ENCODE measurements around the gene FOXF1. TPM values are rescaled to one million over a fixed set of nuclear protein-coding genes. Genes with fewer than 3 reads are reported as not detected.

The FOXF1 gene
- total and polyA plus RNA-seq, 2 experiments from 2014 or later: 2.6 to 4.4 TPM

GRCh38 chr16:86496262-86496928, 13.9 kb upstream of the FOXF1 start:
- H3K27ac ChIP-seq: no peak overlapping the region
- H3K27me3 ChIP-seq: peaks cover 100% of the 10 kb centered on the region
- peaks cover 14% of the 10 kb centered on the region for H3K4me1 ChIP-seq (ENCODE audit: low read depth)
- no peak for DNase-seq (ENCODE audit: low read depth in 1 of 2, low spot score in 1 of 2)
- H3K4me3 ChIP-seq: no peak overlapping the region
- no peaks in the 10 kb centered on the region for H3K9me3 ChIP-seq (ENCODE audit: low read depth)
- TF ChIP-seq CTCF (IDR thresholded peaks at IDR 0.05; ENCODE audit: low read depth, low read length): no peak
- no peaks in the 10 kb centered on the region for H3K36me3 ChIP-seq

- Histone ChIP-seq H3K9me3 (ENCODE audit: low read depth) (no peaks in the 10 kb centered on the region), H3K4me3 (peak overlapping the region; percentile 5), H3K27me3 (peaks cover 100% of the 10 kb centered on the region), H3K4me1 (ENCODE audit: low read depth) (peaks cover 14% of the 10 kb centered on the region), H3K36me3 (no peaks in the 10 kb centered on the region), H3K27ac (no peak overlapping the region)
- DNase-seq (ENCODE audit: low read depth in 1 of 2, low spot score in 1 of 2): no peak
- TF ChIP-seq CTCF (IDR thresholded peaks at IDR 0.05; ENCODE audit: low read depth, low read length): no peak
Measured at GRCh38 chr16:86496929-86497461, 13.3 kb upstream of the FOXF1 start.

- peak overlapping the region; percentile 5 for H3K4me3 ChIP-seq
Measured at GRCh38 chr16:86497551-86498021, 12.7 kb upstream of the FOXF1 start.

GRCh38 chr16:86498155-86498670, 12.1 kb upstream of the FOXF1 start:
- no peak for DNase-seq (ENCODE audit: low read depth in 1 of 2, low spot score in 1 of 2)
- H3K9me3 ChIP-seq (ENCODE audit: low read depth): no peaks in the 10 kb centered on the region
- H3K4me3 ChIP-seq: no peak overlapping the region
- H3K27ac ChIP-seq: no peak overlapping the region
- H3K4me1 ChIP-seq (ENCODE audit: low read depth): peaks cover 14% of the 10 kb centered on the region
- no peaks in the 10 kb centered on the region for H3K36me3 ChIP-seq
- TF ChIP-seq CTCF (IDR thresholded peaks at IDR 0.05; ENCODE audit: low read depth, low read length): peak; percentile 6
- peaks cover 100% of the 10 kb centered on the region for H3K27me3 ChIP-seq

More at GRCh38 chr16:86497551-86498021, 12.7 kb upstream of the FOXF1 start:
- H3K36me3 ChIP-seq: no peaks in the 10 kb centered on the region
- peaks cover 14% of the 10 kb centered on the region for H3K4me1 ChIP-seq (ENCODE audit: low read depth)
- peaks cover 100% of the 10 kb centered on the region for H3K27me3 ChIP-seq
- TF ChIP-seq CTCF (IDR thresholded peaks at IDR 0.05; ENCODE audit: low read depth, low read length): no peak
- no peaks in the 10 kb centered on the region for H3K9me3 ChIP-seq (ENCODE audit: low read depth)
- no peak for DNase-seq (ENCODE audit: low read depth in 1 of 2, low spot score in 1 of 2)
- no peak overlapping the region for H3K27ac ChIP-seq

GRCh38 chr16:86498671-86499439, 11.5 kb upstream of the FOXF1 start:
- Histone ChIP-seq H3K27me3 (peaks cover 100% of the 10 kb centered on the region), H3K27ac (no peak overlapping the region), H3K4me1 (ENCODE audit: low read depth) (peaks cover 14% of the 10 kb centered on the region), H3K4me3 (no peak overlapping the region), H3K9me3 (ENCODE audit: low read depth) (no peaks in the 10 kb centered on the region), H3K36me3 (no peaks in the 10 kb centered on the region)
- no peak for TF ChIP-seq CTCF (IDR thresholded peaks at IDR 0.05; ENCODE audit: low read depth, low read length)
- DNase-seq (ENCODE audit: low read depth in 1 of 2, low spot score in 1 of 2): peak in 1 of 2 donors; percentile 57
